ENCODE data around the gene RFX3.
A peak's percentile ranks its signal among the peaks of the same experiment; 100 is the strongest.

RFX3 gene

DNA sequence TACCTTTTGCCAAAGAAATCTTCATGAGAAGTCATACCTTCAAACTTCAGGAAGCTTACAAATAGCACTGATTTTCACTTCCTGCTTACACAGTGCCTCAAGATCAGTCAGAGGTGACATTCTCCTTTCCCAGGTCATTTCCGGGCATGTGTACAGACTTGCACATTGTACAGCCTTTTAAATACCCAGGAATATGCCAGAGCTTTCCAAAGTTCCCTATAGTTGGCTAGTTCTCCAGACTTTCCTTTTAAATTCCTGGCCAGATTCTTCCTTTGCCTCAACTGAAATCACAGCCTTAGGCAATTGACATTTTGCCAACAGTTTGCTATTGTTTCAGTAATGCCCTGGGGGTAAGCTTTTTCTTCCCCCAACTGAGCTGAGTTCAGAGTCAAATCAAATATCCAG, 47.2 kb downstream of the RFX3 start:
- DNase-seq (ENCODE audit: low read depth in 2 of 3, low spot score in 1 of 3): no peak

- no peak for DNase-seq (ENCODE audit: low read depth in 2 of 3, low spot score in 1 of 3)
Measured at GRCh38 chr9:3477236-3477834, 48.5 kb downstream of the RFX3 start.

DNA sequence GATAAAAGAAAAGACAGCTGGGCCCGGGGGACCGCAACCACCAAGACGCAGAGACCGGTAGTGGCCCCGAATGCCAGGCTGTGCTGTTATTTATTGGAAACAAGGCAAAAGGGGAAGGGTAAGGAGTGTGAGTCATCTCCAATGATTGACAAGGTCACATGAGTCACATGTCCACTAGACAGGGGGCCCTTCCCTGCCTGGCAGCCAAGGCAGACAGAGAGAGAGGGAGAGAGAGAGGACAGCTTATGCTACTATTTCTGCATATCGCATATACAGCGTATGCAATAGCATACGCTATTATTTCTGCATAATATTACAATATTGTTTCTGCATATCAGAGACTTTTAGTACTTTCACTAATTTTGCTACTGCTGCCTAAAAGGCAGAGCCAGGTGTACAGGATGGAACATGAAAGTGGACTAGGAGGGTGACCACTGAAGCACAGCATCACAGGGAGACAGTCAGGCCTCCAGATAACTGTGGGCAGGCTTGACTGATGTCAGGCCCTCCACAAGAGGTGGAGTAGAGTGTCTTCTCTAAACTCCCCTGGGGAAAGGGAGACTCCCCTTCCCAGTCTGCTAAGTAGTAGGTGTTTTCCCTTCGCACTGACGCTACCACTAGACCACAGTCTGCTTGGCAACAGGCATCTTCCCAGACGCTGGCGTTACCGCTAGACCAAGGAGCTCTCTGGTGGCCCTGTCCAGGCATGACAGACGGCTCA, 50.3 kb downstream of the RFX3 start:
- DNase-seq (ENCODE audit: low read depth in 2 of 3, low spot score in 1 of 3): no peak

GRCh38 chr9:3474821-3475220, 51.0 kb downstream of the RFX3 start:
- DNase-seq (ENCODE audit: low read depth in 2 of 3, low spot score in 1 of 3): no peak

DNA sequence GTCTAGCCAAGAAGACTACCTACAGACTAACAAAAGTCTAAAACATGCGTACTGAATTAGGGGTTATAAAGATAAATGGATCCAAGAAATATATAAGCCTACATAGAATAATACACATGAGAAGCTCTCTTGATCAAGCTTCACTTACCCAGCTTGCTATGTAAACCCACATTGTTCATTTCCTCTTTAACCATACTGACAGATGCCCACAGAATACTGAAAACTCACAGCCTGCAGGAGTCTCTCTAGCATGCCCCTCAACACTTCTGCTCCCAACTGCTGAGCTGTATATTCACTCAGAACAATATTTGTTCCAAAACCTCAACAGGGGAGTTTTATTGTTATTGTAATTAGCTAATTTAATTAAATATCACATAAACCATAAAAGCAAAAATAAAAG, 52.4 kb downstream of the RFX3 start:
- DNase-seq (ENCODE audit: low read depth in 2 of 3, low spot score in 1 of 3): no peak

GRCh38 chr9:3471883-3472282, 53.9 kb downstream of the RFX3 start:
- DNase-seq (ENCODE audit: low read depth in 2 of 3, low spot score in 1 of 3): no peak

- DNase-seq (ENCODE audit: low read depth in 2 of 3, low spot score in 1 of 3): no peak
Measured at GRCh38 chr9:3468421-3469205, 57.2 kb downstream of the RFX3 start.

DNA sequence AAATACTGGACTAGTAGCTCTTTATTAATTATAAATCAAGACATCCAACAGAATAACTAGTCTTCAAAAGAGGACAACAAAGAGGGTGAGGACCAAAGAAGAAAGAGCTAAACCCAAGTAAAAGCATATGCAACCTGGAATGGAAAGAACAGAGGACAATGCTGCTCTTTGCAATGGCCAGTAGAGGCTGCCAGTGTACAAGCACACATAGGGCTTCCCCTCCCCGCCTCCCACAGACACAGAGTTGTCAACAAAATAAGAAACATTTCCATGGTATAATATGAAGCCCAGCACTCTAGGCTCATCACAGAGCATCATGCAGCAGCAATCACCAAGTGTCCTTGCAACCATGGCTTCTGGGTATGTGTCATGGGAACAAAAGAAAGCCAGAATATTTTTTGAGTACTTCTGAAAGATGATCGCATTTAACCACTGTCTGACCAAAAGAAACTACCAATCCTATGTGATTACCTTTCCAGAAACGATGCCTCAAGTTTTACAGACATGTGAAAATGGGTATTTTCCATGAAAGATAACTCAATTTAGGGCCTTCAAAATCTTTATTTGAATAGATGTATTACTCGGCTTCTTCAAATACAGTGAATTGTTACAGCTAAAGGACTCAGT, 58.1 kb downstream of the RFX3 start:
- peak; percentile 12 to 23 (median 21) for DNase-seq (ENCODE audit: low read depth in 2 of 3, low spot score in 1 of 3)

- DNase-seq (ENCODE audit: low read depth in 2 of 3, low spot score in 1 of 3): no peak
Measured at GRCh38 chr9:3464033-3464638, 61.7 kb downstream of the RFX3 start.

- no peak for DNase-seq (ENCODE audit: low read depth in 2 of 3, low spot score in 1 of 3)
Measured at GRCh38 chr9:3458806-3459475, 66.9 kb downstream of the RFX3 start.

- DNase-seq (ENCODE audit: low read depth in 2 of 3, low spot score in 1 of 3): no peak
Measured at GRCh38 chr9:3457175-3457574, 68.6 kb downstream of the RFX3 start.

GRCh38 chr9:3455717-3456116, 70.1 kb downstream of the RFX3 start:
- no peak for DNase-seq (ENCODE audit: low read depth in 2 of 3, low spot score in 1 of 3)

- DNase-seq (ENCODE audit: low read depth in 2 of 3, low spot score in 1 of 3): no peak
Measured at GRCh38 chr9:3455094-3455493, 70.7 kb downstream of the RFX3 start.

DNA sequence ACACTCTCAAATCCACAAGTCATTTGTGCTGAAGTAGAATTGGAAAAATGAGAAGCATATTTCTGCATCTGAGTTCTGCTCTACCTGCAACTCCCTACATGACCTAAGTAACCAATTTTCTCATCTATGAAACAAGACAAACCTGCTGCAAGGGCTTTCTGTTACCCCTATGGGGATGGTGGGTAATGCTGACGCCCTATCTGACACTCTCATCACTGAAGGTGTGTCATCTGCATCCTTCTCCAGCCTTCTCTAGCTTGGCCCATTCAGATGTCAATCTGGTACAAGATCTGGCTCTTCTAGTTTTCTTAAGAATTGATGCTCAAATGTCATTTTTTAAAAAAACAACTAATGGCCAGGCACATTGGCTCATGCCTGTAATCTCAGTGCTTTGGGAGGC, 73.8 kb downstream of the RFX3 start:
- DNase-seq (ENCODE audit: low read depth in 2 of 3, low spot score in 1 of 3): no peak

- no peak for DNase-seq (ENCODE audit: low read depth in 2 of 3, low spot score in 1 of 3)
Measured at GRCh38 chr9:3447788-3448187, 78.0 kb downstream of the RFX3 start.

- DNase-seq (ENCODE audit: low read depth in 2 of 3, low spot score in 1 of 3): no peak
Measured at GRCh38 chr9:3447143-3447542, 78.7 kb downstream of the RFX3 start.

DNA sequence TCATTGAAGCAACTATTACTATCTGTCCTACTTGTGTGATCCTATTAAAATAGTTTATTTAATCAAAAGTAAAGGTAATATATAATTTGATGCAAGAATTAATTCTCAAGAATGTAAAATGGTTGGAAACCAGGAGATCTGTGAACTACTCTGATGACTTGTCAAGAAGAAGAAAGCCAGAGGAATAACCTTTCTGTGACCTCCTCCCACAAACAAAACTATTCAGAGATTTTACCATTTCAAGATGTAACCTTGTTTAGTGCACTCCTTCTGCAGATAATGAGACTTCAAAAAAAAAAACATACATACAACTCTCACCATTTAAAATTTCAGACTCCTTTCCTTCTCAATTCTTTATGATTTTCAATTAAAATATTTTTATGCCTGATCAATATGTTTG, 79.5 kb downstream of the RFX3 start:
- DNase-seq (ENCODE audit: low read depth in 2 of 3, low spot score in 1 of 3): no peak

GRCh38 chr9:3444016-3444415, 81.8 kb downstream of the RFX3 start:
- DNase-seq (ENCODE audit: low read depth in 2 of 3, low spot score in 1 of 3): no peak

- DNase-seq (ENCODE audit: low read depth in 2 of 3, low spot score in 1 of 3): peak; percentile 8 to 40 (median 19)
Measured at GRCh38 chr9:3441197-3441816, 84.5 kb downstream of the RFX3 start.

- no peak for DNase-seq (ENCODE audit: low read depth in 2 of 3, low spot score in 1 of 3)
Measured at GRCh38 chr9:3436629-3437420, 89.0 kb downstream of the RFX3 start.

Data from stimulated activated CD4-positive, alpha-beta T cell treated with anti-CD3 and anti-CD28 coated beads, Interleukin-12 subunit alpha, Interleukin-12 subunit beta, amount 100 ng/mL, for 48 hours (primary cell).